Liver (tissue), 3 donors: Measurements from ENCODE around the gene PEF1.

Experiments
- ATF3 ChIP-seq: IDR thresholded peaks from 2 replicates; pipeline ENCODE4 v1.6.1; 2016; ENCODE audit warnings: antibody characterized with exemption
- CTCF ChIP-seq: fragments of 150-350 bp; IDR thresholded peaks from 2 replicates; pipeline ENCODE4 v1.5.1; 2017; ENCODE audit warnings: improper control_type of control experiment, low read depth, low read length; ENCODE audit not compliant: missing input control
- GABPA ChIP-seq, 2 donors: IDR thresholded peaks in 1 of 2; conservative IDR thresholded peaks in 1 of 2; 2 replicates each; pipeline ENCODE4 v1.6.1; 2016; ENCODE audit warnings: antibody characterized with exemption in 2 of 2, mild to moderate bottlenecking in 1 of 2, moderate library complexity in 1 of 2
- HNF4G ChIP-seq: IDR thresholded peaks from 2 replicates; pipeline ENCODE4 v1.6.1; 2016; ENCODE audit warnings: antibody characterized with exemption
- MAX ChIP-seq: IDR thresholded peaks from 2 replicates; pipeline ENCODE4 v1.6.1; 2016; ENCODE audit warnings: antibody characterized with exemption
- RAD21 ChIP-seq, 2 donors: IDR thresholded peaks; 2 replicates each; pipeline ENCODE4 v1.6.1; 2016; ENCODE audit warnings: antibody characterized with exemption in 2 of 2, mild to moderate bottlenecking in 2 of 2
- REST ChIP-seq: IDR thresholded peaks from 2 replicates; pipeline ENCODE4 v1.6.1; 2016; ENCODE audit warnings: antibody characterized with exemption, mild to moderate bottlenecking
- RXRA ChIP-seq, 2 donors: IDR thresholded peaks; 2 replicates each; pipeline ENCODE4 v1.6.1; 2017 to 2018; ENCODE audit warnings: antibody characterized with exemption in 2 of 2, mild to moderate bottlenecking in 1 of 2
- TAF1 ChIP-seq: conservative IDR thresholded peaks from 2 replicates; pipeline ENCODE4 v1.6.1; 2016; ENCODE audit warnings: antibody characterized with exemption, mild to moderate bottlenecking
- donor health status: healthy.
- donor health status: healthy.

- TF ChIP-seq HNF4G (no peak), CTCF (no peak), ATF3 (no peak), MAX (no peak), TAF1 (no peak), GABPA (IDR thresholded peaks at IDR 0.05 in 1 of 2, conservative IDR thresholded peaks at IDR 0.05 in 1 of 2) (no peak), RAD21 (IDR thresholded peaks at IDR 0.05) (no peak), RXRA (IDR thresholded peaks at IDR 0.05) (no peak), REST (no peak)
These were observed 16.3 kb upstream of the PEF1 start for GRCh38 chr1:31660871-31661455.
